Adrenal gland (tissue), 12 donors: ENCODE results near the gene TP53INP2. TPM values are rescaled to one million over a fixed set of nuclear protein-coding genes. Genes with fewer than 3 reads are reported as not detected.
A peak's percentile ranks its signal among the peaks of the same experiment; 100 is the strongest.

Source experiments
- DNase-seq, 7 donors: peaks; one replicate each; pipeline ENCODE4 v3.0.0-alpha.2; 2019 to 2020
- H3K27ac ChIP-seq, 5 donors: fragments of 200-600 bp; sonication (generic) in 4 of 5; 1 replicate in 3 of 5; 2 replicates in 2 of 5; pipeline versions ENCODE4 v1.5.1 to v1.8.0; 2016 to 2020; ENCODE audit warnings: mild to moderate bottlenecking in 1 of 5
- H3K27me3 ChIP-seq: fragments of 200-600 bp; 2 replicates; pipeline ENCODE4 v1.8.0; 2021
- H3K36me3 ChIP-seq, 2 donors: fragments of 200-600 bp; replicated peaks in 1 of 2; 1 replicate in 1 of 2; 2 replicates in 1 of 2; pipeline versions ENCODE4 v1.5.1 to v1.8.0; 2018 to 2022
- H3K4me1 ChIP-seq, 2 donors: fragments of 200-600 bp; replicated peaks in 1 of 2; 1 replicate in 1 of 2; 2 replicates in 1 of 2; pipeline versions ENCODE4 v1.5.1 to v1.8.0; 2018 to 2021
- H3K4me3 ChIP-seq, 4 donors: fragments of 200-600 bp; sonication (generic) in 3 of 4; one replicate each; pipeline ENCODE4 v1.5.1; 2016 to 2018
- H3K9me3 ChIP-seq, 3 donors: fragments of 200-600 bp; sonication (generic) in 1 of 3; replicated peaks in 1 of 3; 1 replicate in 2 of 3; 2 replicates in 1 of 3; pipeline versions ENCODE4 v1.5.1 to v1.8.0; 2016 to 2021
- POLR2A ChIP-seq, 2 donors: fragments of 450-650 bp; IDR thresholded peaks; one replicate each; pipeline ENCODE4 v1.6.1; 2017; ENCODE audit warnings: antibody characterized with exemption in 2 of 2, mild to moderate bottlenecking in 2 of 2, moderate library complexity in 1 of 2
- WGBS, 4 donors: extraction: QIAGEN DNeasy Blood & Tissue Kit in 2 of 4; methylation state at CpG; one replicate each; pipeline versions ENCODE4 v1.1.5 to v1.1.7; 2013 to 2017; 5-methylcytosine and 5-hydroxymethylcytosine counted together
- intact Hi-C, 2 donors: fragments of 100-400 bp; cut with DNase I; formaldehyde crosslinking; loops; one replicate each; pipeline versions ENCODE4 v1.14.1 to v1.15.0; 2022 to 2023
- polyA plus RNA-seq, 3 donors: library from polyadenylated mRNA; stranded (reverse); fragments of 200-250 nt in 2 of 3; fragments of 350-450 nt in 1 of 3; fragmentation: Illumina TruSeq in 1 of 3; extraction: RNeasy Lipid Tissue Mini Kit (QIAGEN cat#74804) in 1 of 3; gene quantifications; one replicate each; pipeline ENCODE4 v1.2.3, GENCODE V29; 2013 to 2014
- total RNA-seq, 9 donors: library from RNA; depleted of rRNA in 4 of 9; stranded (reverse); fragments of >200 nt in 4 of 9; fragments of 120-200 nt in 1 of 9; fragmentation: NEBNext Ultra II Directional in 1 of 9; extraction: Animal tissue kit (Norgen Biotek cat#: 25700) in 1 of 9; gene quantifications; one replicate each; pipeline versions ENCODE4 v1.1.0 to v1.2.4, GENCODE V29; 2013 to 2023
- TF ChIP-seq, protein P1 (sequence below), 6 experiments: fragments of 450-650 bp in 4 of 6; fragments of 200-600 bp in 2 of 6; sonication (generic) in 1 of 6; IDR thresholded peaks; 1 replicate in 5 of 6; 2 replicates in 1 of 6; pipeline versions ENCODE4 v1.5.1 to v1.8.0; 2016 to 2021; ENCODE audit warnings: antibody characterized with exemption in 6 of 6, mild to moderate bottlenecking in 2 of 6, moderate library complexity in 1 of 6
- donor health status: healthy with polysubstance abuse.
- donor health status: Bipolar disorder and iron deficiency.
- donor health status: DM: yes; HTN: yes; CAD: no.
- donor health status: DM: no; HTN: no; CAD: no.
- donor health status: DM: no; HTN: no; CAD: no.
- donor health status: DM: yes; HTN: yes; CAD: no.

The TP53INP2 gene
- total and polyA plus RNA-seq, 12 donors: 9.4 to 74.5 (median 18.7) TPM

DNA sequence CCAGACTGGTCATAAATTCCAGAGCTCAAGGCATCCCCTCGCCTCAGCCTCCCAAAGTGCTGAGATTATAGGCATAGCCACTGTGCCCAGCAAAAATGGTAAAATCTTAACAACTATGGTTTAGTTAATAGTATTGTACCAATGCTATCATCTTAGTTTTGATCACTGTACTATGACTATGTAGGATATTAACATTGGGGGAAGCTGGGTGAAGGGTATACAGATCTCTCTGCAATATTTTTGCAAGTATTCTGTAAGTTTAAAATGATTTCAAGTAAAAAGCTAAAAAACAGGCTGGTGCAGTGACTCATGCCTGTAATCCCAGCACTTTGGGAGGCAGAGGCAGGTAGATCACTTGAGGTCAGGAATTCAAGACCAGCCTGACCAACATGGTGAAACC, 35.0 kb upstream of the TP53INP2 start:
- H3K27ac ChIP-seq: no peak overlapping the region
- no peak for TF ChIP-seq POLR2A (IDR thresholded peaks at IDR 0.05)
- TF ChIP-seq, protein P1, sequence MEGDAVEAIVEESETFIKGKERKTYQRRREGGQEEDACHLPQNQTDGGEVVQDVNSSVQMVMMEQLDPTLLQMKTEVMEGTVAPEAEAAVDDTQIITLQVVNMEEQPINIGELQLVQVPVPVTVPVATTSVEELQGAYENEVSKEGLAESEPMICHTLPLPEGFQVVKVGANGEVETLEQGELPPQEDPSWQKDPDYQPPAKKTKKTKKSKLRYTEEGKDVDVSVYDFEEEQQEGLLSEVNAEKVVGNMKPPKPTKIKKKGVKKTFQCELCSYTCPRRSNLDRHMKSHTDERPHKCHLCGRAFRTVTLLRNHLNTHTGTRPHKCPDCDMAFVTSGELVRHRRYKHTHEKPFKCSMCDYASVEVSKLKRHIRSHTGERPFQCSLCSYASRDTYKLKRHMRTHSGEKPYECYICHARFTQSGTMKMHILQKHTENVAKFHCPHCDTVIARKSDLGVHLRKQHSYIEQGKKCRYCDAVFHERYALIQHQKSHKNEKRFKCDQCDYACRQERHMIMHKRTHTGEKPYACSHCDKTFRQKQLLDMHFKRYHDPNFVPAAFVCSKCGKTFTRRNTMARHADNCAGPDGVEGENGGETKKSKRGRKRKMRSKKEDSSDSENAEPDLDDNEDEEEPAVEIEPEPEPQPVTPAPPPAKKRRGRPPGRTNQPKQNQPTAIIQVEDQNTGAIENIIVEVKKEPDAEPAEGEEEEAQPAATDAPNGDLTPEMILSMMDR (IDR thresholded peaks at IDR 0.05): no peak
- H3K9me3 ChIP-seq: no peaks in the 10 kb centered on the region
- no peaks in the 10 kb centered on the region for H3K4me1 ChIP-seq
- H3K27me3 ChIP-seq: no peaks in the 10 kb centered on the region
- H3K4me3 ChIP-seq: no peak overlapping the region
- no peak for DNase-seq
- H3K36me3 ChIP-seq: no peaks in the 10 kb centered on the region
- intact Hi-C loops: no loop called here
- 97 to 100% (median 100%) methylated on average over 1 of the region's 1 CpG for WGBS, 4 donors

DNA sequence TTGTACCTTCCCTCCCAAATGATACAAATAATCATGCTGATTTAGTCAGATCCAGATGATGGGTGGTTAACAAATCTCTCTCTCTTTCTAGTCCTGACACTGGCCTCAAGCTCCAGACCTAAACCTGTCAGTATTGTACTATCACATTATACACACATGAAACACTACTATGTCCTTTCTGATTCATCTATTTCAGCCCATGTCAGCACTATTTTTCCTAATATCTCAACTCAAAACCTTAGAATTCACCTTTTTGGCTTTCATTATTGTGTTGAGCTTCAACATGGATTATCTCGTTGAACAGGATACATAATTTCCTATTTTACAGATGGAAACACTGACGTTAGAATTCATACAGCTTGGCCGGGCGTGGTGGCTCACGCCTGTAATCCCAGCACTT, 30.7 kb upstream of the TP53INP2 start:
- TF ChIP-seq, protein P1 (IDR thresholded peaks at IDR 0.05): no peak
- no peak for TF ChIP-seq POLR2A (IDR thresholded peaks at IDR 0.05)
- Histone ChIP-seq H3K4me1 (peaks cover 4 to 14% of the 10 kb centered on the region in 2 donors), H3K27ac (no peak overlapping the region), H3K4me3 (no peak overlapping the region), H3K9me3 (no peaks in the 10 kb centered on the region), H3K36me3 (no peaks in the 10 kb centered on the region), H3K27me3 (no peaks in the 10 kb centered on the region)
- intact Hi-C loops: no loop called here
- WGBS, 4 donors: 93 to 95% (median 94%) methylated on average over 5 of the region's 5 CpGs
- no peak for DNase-seq

DNA sequence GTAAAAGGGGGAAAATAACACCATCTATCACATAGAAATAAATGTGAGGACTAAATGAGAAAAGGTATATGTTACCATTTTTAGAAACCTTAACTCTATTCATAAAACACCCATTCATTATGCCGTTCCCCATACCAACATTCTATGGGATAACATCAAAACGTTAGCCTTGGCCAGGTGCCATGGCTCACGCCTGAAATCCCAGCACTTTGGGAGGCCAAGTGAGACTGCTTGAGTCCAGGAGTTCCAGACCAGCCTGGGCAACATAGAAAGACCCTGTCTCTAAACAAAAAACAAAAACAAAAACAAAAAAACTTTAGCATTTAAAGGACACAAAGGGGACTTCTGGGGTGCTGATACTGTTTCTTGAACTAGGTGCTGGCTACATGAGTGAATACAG, 28.6 kb upstream of the TP53INP2 start:
- intact Hi-C loops: no loop called here
- no peaks in the 10 kb centered on the region for H3K36me3 ChIP-seq
- WGBS, 4 donors: 24 to 34% (median 28%) methylated on average over 3 of the region's 3 CpGs
- H3K27me3 ChIP-seq: no peaks in the 10 kb centered on the region
- no peak overlapping the region for H3K4me3 ChIP-seq
- peaks cover 4 to 14% of the 10 kb centered on the region in 2 donors for H3K4me1 ChIP-seq
- TF ChIP-seq, protein P1 (IDR thresholded peaks at IDR 0.05): no peak
- TF ChIP-seq POLR2A (IDR thresholded peaks at IDR 0.05): no peak
- DNase-seq: no peak
- H3K9me3 ChIP-seq: no peaks in the 10 kb centered on the region
- no peak overlapping the region for H3K27ac ChIP-seq

DNA sequence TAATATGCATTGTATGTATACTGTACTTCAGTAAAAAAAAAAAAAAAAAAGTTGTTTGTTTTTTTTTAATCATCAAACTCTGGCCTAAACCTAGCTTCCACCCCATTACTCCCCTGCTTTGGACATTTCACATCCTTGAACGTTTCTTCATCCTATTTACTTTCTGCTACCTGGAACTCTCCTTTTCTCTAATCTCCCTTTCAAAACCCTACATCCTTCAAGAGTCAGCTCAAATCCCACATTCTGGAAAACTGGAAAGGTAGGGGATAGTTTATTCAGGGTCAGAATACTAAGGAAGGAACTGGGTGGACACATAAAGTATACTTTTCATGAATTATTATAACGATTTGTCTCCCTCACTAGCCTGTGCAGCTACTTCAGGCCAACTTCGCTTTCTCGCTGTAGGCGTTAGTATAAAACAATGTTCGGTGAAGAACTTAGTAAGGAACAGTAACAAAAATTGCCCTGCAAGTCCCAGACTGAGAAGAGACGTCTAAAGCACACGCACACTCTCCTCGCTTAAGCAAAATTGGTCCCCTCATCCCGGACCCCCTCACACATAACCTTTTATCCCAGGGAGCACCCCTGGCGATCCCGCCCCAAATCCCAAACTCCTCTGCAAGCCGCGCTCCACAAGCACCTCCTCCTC, 28.0 kb upstream of the TP53INP2 start:
- Histone ChIP-seq H3K27me3 (no peaks in the 10 kb centered on the region), H3K27ac (peak overlapping the region in 4 of 5 donors; percentile 66 to 84 (median 76)), H3K36me3 (no peaks in the 10 kb centered on the region), H3K4me1 (peaks cover 4 to 14% of the 10 kb centered on the region in 2 donors), H3K4me3 (peak overlapping the region in 2 of 4 donors; percentile 83 to 90), H3K9me3 (no peaks in the 10 kb centered on the region)
- intact Hi-C loops: no loop called here
- no peak for TF ChIP-seq POLR2A (IDR thresholded peaks at IDR 0.05)
- TF ChIP-seq, protein P1 (IDR thresholded peaks at IDR 0.05): no peak
- 0 to 1% (median 1%) methylated on average over 14 of the region's 14 CpGs for WGBS, 4 donors
- DNase-seq: no peak
